DMS 273 treated with DMSO at 0.1 percent for 48 hours (cell line): ENCODE data around the gene DIDO1.
A peak's percentile ranks its signal among the peaks of the same experiment; 100 is the strongest.

Experiments used
- DNase-seq: peaks from one replicate; lab custom pipeline; 2025; lab: John Stamatoyannopoulos, UW

Gene DIDO1

DNA sequence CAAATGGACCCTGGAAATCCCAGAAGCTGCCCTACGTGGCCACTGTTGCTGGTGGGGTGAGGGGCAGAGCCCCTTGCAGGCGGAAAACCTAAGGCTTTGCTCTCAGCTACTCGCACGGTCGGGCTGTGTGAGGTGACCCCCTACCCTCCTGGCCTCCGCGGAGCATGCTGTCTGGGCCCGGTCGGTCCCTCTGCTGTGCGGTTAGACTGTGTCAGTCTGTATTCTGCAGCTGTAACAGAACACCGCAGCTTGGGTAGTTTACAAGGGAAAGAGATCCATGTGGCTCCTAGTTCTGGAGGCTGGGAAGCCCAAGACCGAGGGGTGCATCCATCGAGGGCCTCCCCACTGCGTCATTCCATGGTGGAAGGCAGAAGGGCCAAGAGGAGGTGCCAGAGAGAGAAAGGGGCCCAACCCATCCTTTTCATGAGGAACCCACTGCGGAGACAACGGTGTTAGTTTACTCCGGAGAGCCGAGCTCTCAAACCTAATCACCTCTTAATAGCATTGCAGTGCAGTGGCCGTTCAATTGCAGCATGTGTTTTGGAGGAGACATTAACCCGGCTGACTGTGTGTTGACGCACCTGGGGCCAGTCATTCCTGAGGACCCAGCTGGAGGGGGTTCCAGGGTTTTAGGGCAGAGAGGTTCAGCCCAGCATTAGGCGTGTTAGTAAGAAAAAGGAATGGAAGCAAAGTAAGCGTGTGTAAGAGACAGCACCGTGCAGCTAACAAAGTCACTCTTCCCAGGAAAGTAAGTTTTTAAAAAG is 91.2 kb downstream of the DIDO1 start:
- DNase-seq = no peak

DNA sequence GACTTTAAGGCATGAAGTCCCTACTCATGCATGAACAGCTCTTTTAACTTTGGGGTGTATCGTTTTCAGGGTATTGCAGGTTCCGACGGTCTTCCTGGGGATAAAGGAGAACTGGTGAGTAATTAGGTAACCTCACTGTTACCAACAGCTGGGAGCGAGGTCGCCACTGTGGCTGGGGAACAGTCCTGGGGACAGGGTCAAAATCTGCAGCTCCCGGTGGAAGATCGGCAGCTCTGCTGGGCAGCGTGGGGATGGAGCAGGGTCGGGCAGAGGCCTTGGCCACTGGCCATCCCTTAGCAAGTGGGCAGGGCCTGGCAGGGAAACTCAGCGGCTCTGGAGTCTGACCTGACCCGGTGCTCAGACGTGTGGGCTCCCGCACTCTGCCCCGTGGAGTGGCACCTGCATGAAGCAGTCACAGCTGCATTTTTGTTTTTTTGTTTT is 93.3 kb downstream of the DIDO1 start:
- DNase-seq = no peak

DNA sequence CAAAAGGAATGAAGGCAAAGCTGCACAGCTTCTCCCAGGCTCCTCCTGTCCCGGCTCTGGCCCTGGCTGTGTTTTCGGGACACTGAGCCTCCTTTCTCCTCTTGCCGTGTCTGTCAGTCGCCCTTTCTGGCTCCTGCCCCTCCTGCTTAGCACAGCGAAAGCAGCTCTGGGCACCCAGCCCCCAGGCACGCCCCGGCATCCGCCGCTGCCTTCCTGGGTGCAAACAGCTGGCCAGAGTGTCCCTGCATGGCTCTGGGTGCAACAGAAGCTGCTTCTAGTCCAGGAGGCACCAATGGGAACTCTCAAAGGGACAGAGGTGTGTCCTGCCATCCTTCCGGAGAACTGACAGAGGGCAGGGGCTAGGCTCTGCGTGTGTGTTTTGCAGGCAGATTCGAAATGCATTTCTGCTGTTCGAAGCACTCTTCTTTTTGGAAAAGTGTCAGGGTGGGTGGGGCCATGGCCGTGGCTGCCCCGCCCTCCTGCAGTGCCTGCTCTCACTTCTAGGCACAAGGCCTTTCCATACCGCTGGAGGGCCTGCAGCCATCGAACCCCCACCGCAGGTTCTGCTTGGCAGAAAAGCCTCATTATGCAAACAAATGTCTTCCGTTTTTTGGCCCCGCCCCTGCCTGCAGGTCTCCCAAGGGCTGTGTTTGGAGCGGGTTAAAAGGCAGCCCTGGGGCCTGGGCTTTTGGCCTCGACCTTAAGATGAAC is 93.9 kb downstream of the DIDO1 start:
- DNase-seq = peak; percentile 16

DNA sequence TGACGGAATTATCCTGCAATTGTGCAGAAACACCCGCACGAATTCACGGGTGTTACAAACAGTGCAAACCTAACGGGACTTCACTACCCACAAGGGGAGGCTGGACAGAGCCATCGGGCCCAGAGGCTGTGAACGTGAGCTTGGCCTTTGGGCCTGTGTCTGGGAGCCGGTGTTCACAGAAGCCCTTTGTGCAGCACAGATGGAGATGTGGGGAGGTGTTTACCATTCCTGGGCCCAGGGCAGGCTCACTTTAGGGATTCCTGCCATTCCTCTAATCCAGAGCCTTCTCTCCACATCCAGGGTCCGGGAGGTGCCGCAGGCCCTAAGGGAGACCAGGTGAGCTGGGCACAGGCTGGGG is 94.5 kb downstream of the DIDO1 start:
- DNase-seq = no peak

DNA sequence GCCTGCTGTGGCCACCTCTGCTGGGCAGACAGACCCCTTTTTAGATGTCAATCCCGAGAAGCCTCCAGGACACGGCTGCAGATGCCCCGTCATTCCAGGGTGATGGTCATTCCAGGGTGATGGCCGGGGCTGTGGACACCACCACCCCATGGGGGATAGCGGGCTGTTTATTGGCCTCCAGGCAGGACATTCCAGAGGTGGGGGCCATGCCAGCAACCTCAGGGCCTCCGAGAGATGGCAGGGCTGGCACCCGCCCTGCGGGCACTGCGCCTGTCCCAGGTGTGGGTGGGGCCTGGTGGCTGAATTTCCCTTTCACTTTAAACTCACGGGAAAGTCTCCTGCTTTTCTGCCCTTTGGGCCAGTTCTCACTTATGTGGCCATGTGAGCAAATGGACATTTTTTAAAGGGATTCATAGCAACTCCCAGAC is 94.9 kb downstream of the DIDO1 start:
- no peak for DNase-seq

DNA sequence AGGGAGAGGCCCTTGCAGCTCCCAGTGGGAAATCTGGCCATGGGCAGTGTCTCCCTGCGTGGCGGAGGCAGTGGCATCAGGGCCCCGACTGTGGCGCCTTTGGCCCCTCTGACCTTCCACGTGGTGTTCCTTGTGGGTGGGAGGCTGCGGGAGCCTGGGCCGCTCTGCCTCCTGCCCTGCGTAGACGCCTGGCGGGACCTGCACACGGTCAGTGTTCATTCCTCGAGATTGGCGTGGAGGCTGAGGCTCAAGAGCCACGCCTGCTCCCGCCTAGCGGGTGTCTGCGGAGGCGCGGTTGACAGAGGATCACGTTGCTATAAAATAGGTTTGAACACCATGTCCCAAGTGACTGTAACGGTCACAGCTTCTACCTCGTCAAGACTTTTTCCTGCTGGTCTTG is 95.5 kb downstream of the DIDO1 start:
- no peak for DNase-seq

DNA sequence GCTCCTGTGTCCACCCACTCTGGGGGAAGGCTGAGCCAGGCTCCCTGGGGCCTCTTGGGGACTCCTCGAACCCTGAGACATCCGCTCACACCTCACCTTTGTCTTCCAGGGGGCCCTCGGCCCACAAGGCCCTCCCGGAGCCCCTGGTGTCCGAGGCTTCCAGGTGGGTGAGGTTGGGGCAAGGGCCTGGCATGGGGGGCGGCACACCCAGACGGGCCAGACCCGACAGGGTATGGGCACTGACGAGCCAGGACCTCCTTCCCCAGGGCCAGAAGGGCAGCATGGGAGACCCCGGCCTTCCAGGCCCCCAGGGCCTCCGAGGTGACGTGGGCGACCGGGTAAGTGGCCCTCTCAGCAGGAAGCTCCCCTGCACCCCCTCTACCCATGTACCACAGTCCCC is 96.1 kb downstream of the DIDO1 start:
- no peak for DNase-seq

DNA sequence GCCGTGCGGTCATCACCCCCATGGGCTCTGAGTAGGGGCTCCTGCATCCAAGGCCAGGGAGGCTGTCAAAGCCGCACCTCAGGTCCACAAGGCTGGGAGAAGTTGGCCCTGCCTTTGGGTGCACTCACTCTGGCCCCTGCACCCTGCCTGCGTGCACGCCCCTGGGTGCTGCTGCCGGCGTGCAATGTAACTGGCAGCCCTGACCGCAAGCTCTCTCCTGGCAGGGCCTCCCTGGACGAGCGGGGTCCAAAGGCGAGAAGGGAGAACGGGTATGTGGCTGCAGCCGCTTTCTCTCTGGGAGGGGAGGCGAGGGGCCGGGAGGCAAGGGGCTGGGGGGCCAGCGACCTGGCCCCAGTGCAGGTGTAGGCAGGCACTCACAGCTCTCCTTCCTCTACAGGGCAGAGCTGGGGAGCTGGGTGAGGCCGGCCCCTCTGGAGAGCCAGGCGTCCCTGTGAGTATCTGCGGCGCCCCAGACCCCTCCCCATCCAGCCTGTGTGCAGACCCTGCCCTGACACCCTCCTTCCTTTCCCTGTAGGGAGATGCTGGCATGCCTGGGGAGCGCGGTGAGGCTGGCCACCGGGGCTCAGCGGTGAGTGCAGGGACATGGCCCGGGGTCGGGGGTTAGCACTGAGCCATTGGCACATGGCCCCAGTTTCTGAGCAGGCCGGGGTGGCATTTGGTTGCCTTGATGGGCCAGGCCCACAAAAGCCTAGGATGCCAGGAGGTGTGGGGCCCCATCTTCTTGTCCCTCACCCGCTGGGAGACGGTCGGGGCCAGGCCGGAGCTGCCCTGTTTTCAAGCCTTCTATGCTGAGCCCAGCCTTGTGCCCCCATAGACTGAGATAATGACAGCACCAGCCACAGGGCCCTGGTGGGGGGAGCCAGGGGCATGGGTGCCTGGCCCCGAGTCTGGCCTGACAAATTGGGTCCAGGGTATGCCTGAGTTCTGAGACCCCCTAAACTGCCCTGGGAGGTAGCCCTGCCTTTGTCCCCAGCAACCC is 96.8 kb downstream of the DIDO1 start:
- DNase-seq = no peak

DNA sequence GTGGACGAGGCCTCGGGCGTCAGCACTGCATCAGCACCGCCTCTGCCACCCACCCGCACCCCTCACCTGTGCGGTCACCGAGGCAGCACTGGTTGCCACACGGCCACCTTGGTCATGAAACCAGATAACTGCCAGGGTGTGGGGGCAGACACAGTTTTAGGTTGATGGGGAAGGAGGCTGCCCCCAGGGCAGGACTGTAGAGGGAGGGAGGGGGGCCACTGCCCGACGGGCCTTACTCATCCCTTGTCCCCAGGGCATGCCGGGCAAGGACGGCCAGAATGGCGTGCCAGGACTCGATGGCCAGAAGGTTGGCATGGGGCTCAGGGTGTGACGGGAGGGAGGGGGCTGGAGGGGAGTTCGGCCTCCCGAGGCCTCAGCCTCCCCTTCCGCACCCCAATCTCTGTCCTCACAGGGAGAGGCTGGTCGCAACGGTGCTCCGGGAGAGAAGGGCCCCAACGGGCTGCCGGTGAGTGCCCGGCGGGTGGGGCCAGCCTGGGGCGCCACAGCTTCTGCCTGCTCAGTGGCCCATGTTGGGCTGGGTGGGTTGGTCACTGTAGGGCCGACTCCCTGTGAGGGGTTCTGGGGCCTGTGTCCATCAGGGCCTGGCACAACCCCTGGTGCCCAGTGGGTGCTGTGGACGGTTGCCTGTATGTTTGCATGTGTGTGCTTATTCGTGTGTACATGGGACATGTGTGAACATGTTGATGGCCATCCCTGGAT is 97.6 kb downstream of the DIDO1 start:
- no peak for DNase-seq

DNA sequence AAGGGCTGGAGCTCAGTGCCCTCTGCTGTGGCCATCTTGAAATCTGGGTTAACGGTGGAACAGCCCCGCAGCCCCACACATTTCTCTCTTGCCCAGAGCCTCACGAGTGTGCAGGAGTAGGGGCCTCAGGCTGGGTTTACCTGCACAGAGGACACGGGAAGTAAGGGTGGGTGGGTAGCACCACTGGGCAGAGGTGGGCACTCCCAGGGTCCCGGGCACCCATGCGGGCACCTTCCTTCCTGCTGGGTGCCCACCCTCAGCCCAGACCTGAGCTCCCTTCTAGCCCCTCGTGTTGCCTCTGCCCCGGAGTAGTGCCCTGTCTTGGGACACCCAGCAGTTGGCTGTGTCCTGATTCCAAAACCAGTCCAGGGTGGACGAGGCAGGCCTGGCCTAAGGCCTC is 98.3 kb downstream of the DIDO1 start:
- DNase-seq = no peak
